Tongue (tissue), 3 donors: ENCODE results near the gene HOXA13. TPM values are rescaled to one million over a fixed set of nuclear protein-coding genes. Genes with fewer than 3 reads are reported as not detected.

Experiments used
- DNase-seq: peaks from one replicate; pipeline ENCODE4 v3.0.0-alpha.2; 2015
- small RNA-seq: library from RNA; depleted of rRNA; stranded (forward); fragments of <200 nt; gene quantifications from one replicate; pipeline ENCODE3, GENCODE V24; 2014; ENCODE audit warnings: low replicate concordance
- total RNA-seq: library from RNA; depleted of rRNA; stranded (reverse); fragments of >200 nt; gene quantifications from one replicate; pipeline ENCODE4 v1.2.3, GENCODE V29; 2014

Gene HOXA13
- total RNA-seq, 1 donor from 2014 or later: not detected

- no peak for DNase-seq
These were observed 51.7 kb downstream of the HOXA13 start for GRCh38 chr7:27148031-27148755.

DNA sequence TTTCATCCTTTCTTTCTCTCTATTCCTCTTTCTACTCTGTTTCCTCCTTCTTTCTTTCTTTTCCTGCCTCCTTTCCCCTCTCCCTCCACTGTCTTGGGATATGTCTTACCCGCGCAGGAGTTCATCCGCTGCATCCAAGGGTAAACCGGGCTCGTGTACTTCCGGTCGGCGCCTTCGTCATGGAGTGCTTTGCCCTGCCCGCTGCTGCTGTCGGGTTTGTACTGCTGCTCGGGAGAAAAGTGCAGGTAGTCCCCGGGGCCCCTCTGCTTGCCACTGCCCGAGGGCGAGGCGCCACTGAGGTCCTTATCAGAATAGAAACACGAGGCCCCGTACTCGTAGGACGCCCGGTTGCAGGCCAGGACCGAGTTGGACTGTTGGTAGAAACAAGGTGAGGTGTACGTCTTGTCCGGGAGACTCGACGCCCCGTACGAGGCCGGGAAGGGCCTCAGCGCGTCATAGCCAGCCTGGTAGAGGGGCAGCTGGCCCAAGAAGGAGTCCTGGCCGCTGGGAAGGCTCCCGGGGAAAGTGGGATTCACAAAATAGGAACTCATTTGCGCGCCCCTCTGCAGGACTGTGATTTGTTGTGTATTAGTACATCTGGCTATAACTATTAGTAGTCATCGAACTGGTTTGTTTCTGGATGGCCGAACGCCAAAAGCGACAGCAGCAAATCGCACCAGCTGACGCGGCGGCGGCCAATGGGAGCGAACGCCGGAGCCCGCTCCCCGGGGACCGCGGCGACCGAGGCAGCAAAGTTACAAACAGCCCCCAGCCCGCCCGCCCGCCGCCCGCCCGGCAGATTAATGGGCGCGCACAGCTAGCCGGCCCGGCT is 52.5 kb downstream of the HOXA13 start, which contains the start of gene HOXA6:
TSS of gene HOXA6 (minus strand) at position 576 of the 832 bp plus-strand sequence. CDS start at position 551, 25 bp downstream.
- no peak for DNase-seq

GRCh38 chr7:27146491-27147198 is 53.2 kb downstream of the HOXA13 start:
- no peak for DNase-seq

GRCh38 chr7:27145914-27146412 is 53.9 kb downstream of the HOXA13 start:
- no peak for DNase-seq

DNA sequence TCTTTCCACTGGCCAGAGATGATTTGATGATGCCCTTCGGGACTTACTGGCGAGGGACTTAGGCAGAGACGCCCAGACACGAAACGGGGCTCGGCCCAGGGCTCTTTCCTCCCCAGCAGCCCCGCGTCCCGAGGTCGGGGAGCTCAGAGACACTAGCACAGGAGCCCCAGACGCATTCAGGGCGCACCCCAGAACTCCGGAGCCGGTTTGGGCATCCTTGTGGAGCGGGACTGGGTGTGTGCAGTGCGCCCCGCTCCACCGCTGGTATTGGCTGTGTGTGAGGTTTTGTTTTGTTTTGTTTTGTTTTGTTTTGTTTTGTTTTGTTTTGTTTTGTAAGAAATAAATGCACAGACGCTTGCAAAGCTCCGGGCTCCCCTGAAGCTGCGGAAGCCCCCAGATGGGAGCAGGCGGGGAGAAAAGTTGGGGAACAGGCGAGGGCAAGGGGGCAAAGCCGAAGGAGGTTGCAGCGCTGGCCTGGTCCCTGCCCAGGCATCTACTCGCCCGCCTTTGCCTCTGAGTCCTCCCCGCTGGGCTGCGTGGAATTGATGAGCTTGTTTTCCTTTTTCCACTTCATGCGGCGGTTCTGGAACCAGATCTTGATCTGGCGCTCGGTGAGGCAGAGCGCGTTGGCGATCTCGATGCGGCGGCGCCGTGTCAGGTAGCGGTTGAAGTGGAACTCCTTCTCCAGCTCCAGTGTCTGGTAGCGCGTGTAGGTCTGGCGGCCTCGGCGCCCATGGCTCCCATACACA is 54.6 kb downstream of the HOXA13 start:
- no peak for DNase-seq

DNA sequence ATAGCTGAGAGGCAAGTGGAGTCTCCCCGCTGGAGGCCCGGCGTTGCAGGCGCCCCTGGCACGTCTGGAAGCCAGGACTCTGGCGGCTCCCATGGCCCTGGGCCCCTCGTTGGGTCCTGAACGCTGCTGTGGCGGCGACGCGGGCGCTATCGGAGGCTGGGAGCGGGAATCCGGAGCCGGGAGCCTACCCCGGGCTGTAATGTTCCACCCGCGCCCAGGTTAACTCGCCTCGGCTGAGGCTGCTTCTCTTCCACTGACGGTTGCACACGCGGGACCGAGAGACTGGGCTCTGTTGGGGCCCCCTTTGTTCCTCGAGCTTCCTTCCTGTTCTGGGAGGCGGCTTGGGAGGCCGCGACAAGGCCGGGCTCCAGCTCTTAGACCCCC is 55.1 kb downstream of the HOXA13 start:
- DNase-seq: no peak

Small RNA genes within 50 kb of the gene (small RNA-seq; reads per million reads assigned to genes)
- not detected for gene AC004080.5
- gene RF02140: not detected
- gene RF02141: not detected

Other genes starting within 250 kb of the HOXA13 start
- gene HOXA1, start 104.1 kb downstream of the HOXA13 start, total RNA-seq: not detected
- not detected for gene HOXA2, start 97.4 kb downstream of the HOXA13 start, total RNA-seq
- gene HOXA4, start 69.3 kb downstream of the HOXA13 start, total RNA-seq: not detected
- gene HOXA5, start 56.4 kb downstream of the HOXA13 start, total RNA-seq: 0.21 TPM
- not detected for gene HOXA6, start 52.3 kb downstream of the HOXA13 start, total RNA-seq
- gene HOXA3, start 47.5 kb downstream of the HOXA13 start, total RNA-seq: 2.4 TPM
- not detected for gene HOXA7, start 43.4 kb downstream of the HOXA13 start, total RNA-seq
- gene HOXA9, start 34.6 kb downstream of the HOXA13 start, total RNA-seq: not detected
- gene HOXA10, start 25.8 kb downstream of the HOXA13 start, total RNA-seq: not detected
- not detected for gene HOXA11, start 14.9 kb downstream of the HOXA13 start, total RNA-seq
- not detected for gene EVX1, start 42.7 kb upstream of the HOXA13 start, total RNA-seq